ENCODE data around the gene HRCT1. TPM values are rescaled to one million over a fixed set of nuclear protein-coding genes. Genes with fewer than 3 reads are reported as not detected.

The HRCT1 gene
- total and polyA plus RNA-seq, 10 donors: 0.52 to 2.5 (median 0.91) TPM; not detected in 4

DNA sequence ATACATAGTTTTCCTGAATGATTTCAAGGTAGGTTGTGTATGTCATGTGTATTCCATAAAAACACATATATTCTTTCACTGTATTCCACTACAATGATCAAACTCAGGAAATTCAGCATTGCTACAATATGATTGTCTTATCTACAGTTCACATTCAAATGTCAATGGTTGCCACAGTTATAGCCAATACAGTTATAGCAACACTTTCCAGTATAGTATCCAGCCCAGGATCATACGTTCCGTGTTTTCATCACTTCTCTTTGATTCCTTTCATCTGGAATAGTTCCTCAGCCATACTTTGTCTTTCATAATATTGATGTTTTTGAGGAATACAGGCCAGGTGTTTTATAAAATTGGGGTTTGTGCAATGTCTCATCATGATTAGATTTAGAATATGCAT lies 42.4 kb downstream of the HRCT1 start:
- no peaks in the 10 kb centered on the region for H3K9me3 ChIP-seq
- intact Hi-C loops (cut with DNase I; ENCODE audit: low total_unique reads): loop anchor here (2.0 kb wide), 1 partner anchor 46 kb away; no protein-coding TSS in a partner anchor
- TF ChIP-seq, protein P1, sequence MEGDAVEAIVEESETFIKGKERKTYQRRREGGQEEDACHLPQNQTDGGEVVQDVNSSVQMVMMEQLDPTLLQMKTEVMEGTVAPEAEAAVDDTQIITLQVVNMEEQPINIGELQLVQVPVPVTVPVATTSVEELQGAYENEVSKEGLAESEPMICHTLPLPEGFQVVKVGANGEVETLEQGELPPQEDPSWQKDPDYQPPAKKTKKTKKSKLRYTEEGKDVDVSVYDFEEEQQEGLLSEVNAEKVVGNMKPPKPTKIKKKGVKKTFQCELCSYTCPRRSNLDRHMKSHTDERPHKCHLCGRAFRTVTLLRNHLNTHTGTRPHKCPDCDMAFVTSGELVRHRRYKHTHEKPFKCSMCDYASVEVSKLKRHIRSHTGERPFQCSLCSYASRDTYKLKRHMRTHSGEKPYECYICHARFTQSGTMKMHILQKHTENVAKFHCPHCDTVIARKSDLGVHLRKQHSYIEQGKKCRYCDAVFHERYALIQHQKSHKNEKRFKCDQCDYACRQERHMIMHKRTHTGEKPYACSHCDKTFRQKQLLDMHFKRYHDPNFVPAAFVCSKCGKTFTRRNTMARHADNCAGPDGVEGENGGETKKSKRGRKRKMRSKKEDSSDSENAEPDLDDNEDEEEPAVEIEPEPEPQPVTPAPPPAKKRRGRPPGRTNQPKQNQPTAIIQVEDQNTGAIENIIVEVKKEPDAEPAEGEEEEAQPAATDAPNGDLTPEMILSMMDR (IDR thresholded peaks at IDR 0.05 in 8 of 11, conservative IDR thresholded peaks at IDR 0.05 in 3 of 11): no peak
- TF ChIP-seq POLR2A (IDR thresholded peaks at IDR 0.05) (no peak), POLR2AphosphoS5 (IDR thresholded peaks at IDR 0.05) (no peak)
- H3K27me3 ChIP-seq (replicated peaks in 1 of 7): peaks cover 0 to 34% (median 0%) of the 10 kb centered on the region in 7 donors
- no peak overlapping the region for H3K4me3 ChIP-seq
- H3K4me1 ChIP-seq: peaks cover 0 to 32% (median 12%) of the 10 kb centered on the region in 6 donors
- WGBS, 5 donors: 64 to 77% (median 67%) methylated on average over 2 of the region's 2 CpGs
- H3K27ac ChIP-seq: peak overlapping the region in 4 of 8 donors; percentile 11 to 48 (median 28)
- no peak for DNase-seq
- no peaks in the 10 kb centered on the region for H3K36me3 ChIP-seq

DNA sequence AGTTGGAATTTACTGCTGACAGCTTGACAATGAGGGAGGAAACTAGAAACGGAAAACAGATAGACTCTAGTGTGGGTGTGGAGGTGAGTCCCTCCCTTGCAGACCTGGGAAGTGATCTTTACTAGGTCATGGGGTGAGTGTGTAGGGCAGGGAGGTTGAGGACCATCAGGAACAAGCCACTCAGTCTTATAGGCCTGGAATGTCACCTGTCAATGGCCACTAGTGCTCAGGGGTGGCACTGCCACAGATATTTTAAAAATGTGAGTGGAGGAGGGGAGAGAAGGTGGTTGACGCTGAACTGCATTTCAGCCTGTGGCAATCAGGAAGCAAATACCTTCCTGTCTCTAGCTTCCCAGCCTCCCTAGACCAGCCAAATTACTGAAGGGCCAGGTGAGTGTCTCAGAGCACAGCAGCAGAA lies 42.9 kb downstream of the HRCT1 start:
- Histone ChIP-seq H3K36me3 (no peaks in the 10 kb centered on the region), H3K27ac (peak overlapping the region in 5 of 8 donors; percentile 11 to 48 (median 35)), H3K9me3 (no peaks in the 10 kb centered on the region), H3K4me1 (peaks cover 0 to 32% (median 12%) of the 10 kb centered on the region in 6 donors), H3K4me3 (no peak overlapping the region), H3K27me3 (replicated peaks in 1 of 7) (peaks cover 0 to 35% (median 0%) of the 10 kb centered on the region in 7 donors)
- DNase-seq: no peak
- TF ChIP-seq POLR2A (IDR thresholded peaks at IDR 0.05): no peak
- TF ChIP-seq POLR2AphosphoS5 (IDR thresholded peaks at IDR 0.05): peak in 1 of 3 donors; percentile 29
- TF ChIP-seq, protein P1 (IDR thresholded peaks at IDR 0.05 in 8 of 11, conservative IDR thresholded peaks at IDR 0.05 in 3 of 11): no peak
- intact Hi-C loops (cut with DNase I; ENCODE audit: low total_unique reads): loop anchor here (2.0 kb wide), 1 partner anchor 46 kb away; no protein-coding TSS in a partner anchor
- 28 to 41% (median 38%) methylated on average over 2 of the region's 2 CpGs for WGBS, 5 donors

DNA sequence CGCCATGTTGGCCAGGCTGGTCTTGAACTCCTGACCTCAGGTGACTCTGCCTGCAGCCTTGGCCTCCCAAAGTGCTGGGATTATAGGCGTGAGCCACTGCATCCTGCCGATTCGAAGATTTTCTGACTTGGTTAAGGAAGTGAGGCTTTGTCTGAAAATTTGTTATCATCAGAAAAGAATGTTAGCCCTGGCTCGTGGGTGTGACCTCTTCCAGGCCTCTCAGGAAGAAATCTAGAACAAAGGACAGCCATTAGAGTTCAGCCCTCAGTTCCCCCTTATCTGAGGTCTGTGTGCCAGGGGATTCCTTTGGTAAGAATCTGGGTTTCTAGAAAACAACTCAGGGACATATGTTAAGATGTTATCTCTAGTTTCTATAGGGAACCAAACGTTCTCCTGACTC lies 45.7 kb downstream of the HRCT1 start:
- intact Hi-C loops (cut with DNase I; ENCODE audit: low total_unique reads): no loop called here
- Histone ChIP-seq H3K4me3 (no peak overlapping the region), H3K27ac (peak overlapping the region in 2 of 8 donors; percentile 17 to 44), H3K36me3 (no peaks in the 10 kb centered on the region), H3K27me3 (replicated peaks in 1 of 7) (peaks cover 0 to 37% (median 0%) of the 10 kb centered on the region in 7 donors), H3K9me3 (no peaks in the 10 kb centered on the region), H3K4me1 (peaks cover 0 to 24% (median 9%) of the 10 kb centered on the region in 6 donors)
- TF ChIP-seq, protein P1 (IDR thresholded peaks at IDR 0.05 in 8 of 11, conservative IDR thresholded peaks at IDR 0.05 in 3 of 11): no peak
- TF ChIP-seq POLR2A (IDR thresholded peaks at IDR 0.05): no peak
- TF ChIP-seq POLR2AphosphoS5 (IDR thresholded peaks at IDR 0.05): peak in 2 of 3 donors; percentile 22 to 47
- WGBS, 5 donors: 50 to 63% (median 54%) methylated on average over 6 of the region's 6 CpGs
- no peak for DNase-seq

DNA sequence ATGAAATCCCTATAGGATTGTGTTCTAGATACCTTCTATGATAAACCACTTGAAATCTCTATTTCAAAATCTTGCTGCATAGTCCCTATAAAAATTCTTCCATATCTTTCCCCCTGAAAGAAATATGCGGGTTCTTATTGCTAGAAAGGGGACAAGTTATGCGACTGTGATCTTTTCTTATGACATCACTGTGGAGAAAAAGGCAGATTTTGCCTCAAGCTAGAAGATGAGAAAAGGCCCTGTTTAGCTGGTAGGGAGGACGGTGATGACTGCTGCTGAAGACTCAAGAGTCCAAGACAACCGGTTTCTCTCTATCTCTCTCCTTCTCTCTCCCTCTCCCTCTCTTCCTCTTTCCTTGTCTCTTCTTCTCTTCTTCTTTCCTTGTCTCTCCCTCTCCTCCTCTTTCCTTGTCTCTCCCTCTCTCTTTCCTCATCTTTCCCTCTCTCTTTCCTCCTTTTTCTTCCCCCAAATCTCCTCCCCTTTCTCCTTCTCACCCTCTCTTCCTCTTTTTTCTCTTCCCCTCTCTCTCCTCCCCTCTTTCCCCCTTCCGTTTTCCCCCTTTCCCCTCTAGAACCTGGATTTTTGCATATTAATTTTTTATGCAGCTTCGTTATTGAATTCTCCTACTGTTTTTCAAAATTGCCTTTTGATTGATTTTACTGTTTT lies 46.7 kb downstream of the HRCT1 start:
- 70 to 86% (median 81%) methylated on average over 6 of the region's 6 CpGs for WGBS, 5 donors
- intact Hi-C loops (cut with DNase I; ENCODE audit: low total_unique reads): no loop called here
- H3K27me3 ChIP-seq (replicated peaks in 1 of 7): peaks cover 0 to 42% (median 0%) of the 10 kb centered on the region in 7 donors

More for the DNA sequence above, 46.7 kb downstream of the HRCT1 start:
- TF ChIP-seq POLR2AphosphoS5 (IDR thresholded peaks at IDR 0.05) (no peak), POLR2A (IDR thresholded peaks at IDR 0.05) (no peak)
- TF ChIP-seq, protein P1 (IDR thresholded peaks at IDR 0.05 in 8 of 11, conservative IDR thresholded peaks at IDR 0.05 in 3 of 11): no peak
- Histone ChIP-seq H3K27ac (no peak overlapping the region), H3K4me1 (peaks cover 0 to 24% (median 9%) of the 10 kb centered on the region in 6 donors), H3K9me3 (no peaks in the 10 kb centered on the region), H3K4me3 (no peak overlapping the region), H3K36me3 (no peaks in the 10 kb centered on the region)
- DNase-seq: no peak

Data from spleen (tissue), 11 donors.